Lower leg skin (tissue), 3 donors: ENCODE results near the gene RASA4B.

ENCODE experiments used
- POLR2A ChIP-seq, 2 donors: fragments of 450-650 bp; IDR thresholded peaks; one replicate each; pipeline ENCODE4 v1.6.1; 2016 to 2017; ENCODE audit warnings: antibody characterized with exemption in 2 of 2, mild to moderate bottlenecking in 1 of 2, moderate library complexity in 1 of 2
- TF ChIP-seq, protein P1 (sequence below), 3 donors: fragments of 450-650 bp; IDR thresholded peaks; one replicate each; pipeline ENCODE4 v1.5.1; 2016; ENCODE audit warnings: antibody characterized with exemption in 3 of 3, mild to moderate bottlenecking in 3 of 3, moderate library complexity in 2 of 3

GRCh38 chr7:102445674-102446071 lies 71.9 kb downstream of the RASA4B start:
- TF ChIP-seq, protein P1, sequence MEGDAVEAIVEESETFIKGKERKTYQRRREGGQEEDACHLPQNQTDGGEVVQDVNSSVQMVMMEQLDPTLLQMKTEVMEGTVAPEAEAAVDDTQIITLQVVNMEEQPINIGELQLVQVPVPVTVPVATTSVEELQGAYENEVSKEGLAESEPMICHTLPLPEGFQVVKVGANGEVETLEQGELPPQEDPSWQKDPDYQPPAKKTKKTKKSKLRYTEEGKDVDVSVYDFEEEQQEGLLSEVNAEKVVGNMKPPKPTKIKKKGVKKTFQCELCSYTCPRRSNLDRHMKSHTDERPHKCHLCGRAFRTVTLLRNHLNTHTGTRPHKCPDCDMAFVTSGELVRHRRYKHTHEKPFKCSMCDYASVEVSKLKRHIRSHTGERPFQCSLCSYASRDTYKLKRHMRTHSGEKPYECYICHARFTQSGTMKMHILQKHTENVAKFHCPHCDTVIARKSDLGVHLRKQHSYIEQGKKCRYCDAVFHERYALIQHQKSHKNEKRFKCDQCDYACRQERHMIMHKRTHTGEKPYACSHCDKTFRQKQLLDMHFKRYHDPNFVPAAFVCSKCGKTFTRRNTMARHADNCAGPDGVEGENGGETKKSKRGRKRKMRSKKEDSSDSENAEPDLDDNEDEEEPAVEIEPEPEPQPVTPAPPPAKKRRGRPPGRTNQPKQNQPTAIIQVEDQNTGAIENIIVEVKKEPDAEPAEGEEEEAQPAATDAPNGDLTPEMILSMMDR (IDR thresholded peaks at IDR 0.05): no peak
- TF ChIP-seq POLR2A (IDR thresholded peaks at IDR 0.05): no peak
